Panc1 (cell line): ENCODE measurements around the gene CALML4. TPM values are rescaled to one million over a fixed set of nuclear protein-coding genes. Genes with fewer than 3 reads are reported as not detected.

Source experiments
- ATAC-seq: fragments of 200-7000 bp; cut with Tn5 transposase; 2 replicates; pipeline ENCODE4 v1.9.1; 2020; ENCODE audit warnings: mild to moderate bottlenecking, moderate library complexity
- BruUV-seq: library from RNA; stranded (reverse); fragments of 400-500 nt; replicated peaks from 2 replicates; lab custom pipeline; 2021; lab: Mats Ljungman, UMichigan
- CTCF ChIA-PET: fragments of 300-600 bp; sonication (Branson Sonifier 250); formaldehyde crosslinking; loops from one replicate; lab custom pipeline; 2022; ENCODE audit warnings: antibody characterized with exemption; lab: Charles Lee
- POLR2A ChIA-PET: fragments of 300-600 bp; sonication (Branson Sonifier 250); formaldehyde crosslinking; loops from one replicate; lab custom pipeline; 2022; ENCODE audit warnings: antibody characterized with exemption; lab: Charles Lee
- DNase-seq: peaks from one replicate; pipeline ENCODE4 v3.0.0-alpha.2; 2010; ENCODE audit warnings: low read depth, low spot score
- H3K27ac ChIP-seq: 2 replicates; pipeline ENCODE4 v1.5.1; 2011; ENCODE audit warnings: mild to moderate bottlenecking, low read length, inconsistent platforms
- H3K27me3 ChIP-seq: fragments of 200-500 bp; sonication (Bioruptor generic); 2 replicates; pipeline ENCODE4 v1.6.0; 2014; ENCODE audit warnings: low read length, inconsistent platforms; ENCODE audit not compliant: control insufficient read depth, insufficient read depth
- H3K36me3 ChIP-seq: fragments of 200-500 bp; sonication (Bioruptor generic); 2 replicates; pipeline ENCODE4 v1.5.1; 2014; ENCODE audit warnings: inconsistent platforms, mild to moderate bottlenecking, low read length, moderate library complexity; ENCODE audit not compliant: control insufficient read depth, insufficient read depth
- H3K4me1 ChIP-seq: 2 replicates; pipeline ENCODE4 v1.5.1; 2011; ENCODE audit warnings: inconsistent platforms, mild to moderate bottlenecking, low read length, moderate library complexity; ENCODE audit not compliant: control insufficient read depth, insufficient read depth
- H3K4me3 ChIP-seq, 2 experiments: 2 replicates each; pipeline ENCODE4 v1.5.1; 2011 to 2012; ENCODE audit warnings: low read depth in 2 of 2, low read length in 2 of 2, mild to moderate bottlenecking in 2 of 2, inconsistent platforms in 1 of 2, moderate library complexity in 1 of 2
- H3K9me3 ChIP-seq: fragments of 200-500 bp; sonication (Bioruptor generic); 2 replicates; pipeline ENCODE4 v1.5.1; 2014; ENCODE audit warnings: low read depth, mild to moderate bottlenecking, inconsistent platforms, low read length, moderate library complexity; ENCODE audit not compliant: control insufficient read depth, insufficient read depth
- POLR2AphosphoS5 ChIP-seq: IDR thresholded peaks from 2 replicates; pipeline ENCODE4 v1.6.1; 2012; ENCODE audit warnings: mild to moderate bottlenecking, low read depth, low read length, moderate library complexity
- SIN3A ChIP-seq: IDR thresholded peaks from 2 replicates; pipeline ENCODE4 v1.6.1; 2012; ENCODE audit warnings: low read depth, mild to moderate bottlenecking, low read length, moderate library complexity, borderline replicate concordance; ENCODE audit not compliant: insufficient read depth
- TCF7L2 ChIP-seq: IDR thresholded peaks from 2 replicates; pipeline ENCODE4 v1.6.1; 2011; ENCODE audit warnings: mild to moderate bottlenecking, low read depth, low read length, inconsistent platforms
- in situ Hi-C: cut with HindIII; loops from 2 replicates; pipeline ENCODE4 v1.10.0; 2016; ENCODE audit warnings: low sequenced_read_pairs, low pct_unique_long_range_greater_than_20kb
- intact Hi-C: fragments of 100-400 bp; cut with micrococcal nuclease; formaldehyde crosslinking; loops from one replicate; pipeline ENCODE4 v1.10.0; 2022; ENCODE audit not compliant: unreplicated experiment
- total RNA-seq: library from RNA; stranded (reverse); gene quantifications from one replicate; pipeline ENCODE4 v1.2.1, GENCODE V29; 2021; ENCODE audit not compliant: unreplicated experiment
- TF ChIP-seq, protein P1 (sequence below): fragments of 450-650 bp; IDR thresholded peaks from 2 replicates; pipeline ENCODE4 v1.5.1; 2017; ENCODE audit warnings: mild to moderate bottlenecking
- TF ChIP-seq, protein P2 (sequence below), 2 experiments: IDR thresholded peaks; 2 replicates each; pipeline ENCODE4 v1.6.1; 2011 to 2012; ENCODE audit warnings: low read depth in 2 of 2, control low read depth in 1 of 2, low read length in 1 of 2, mild to moderate bottlenecking in 1 of 2, moderate library complexity in 1 of 2; ENCODE audit not compliant: insufficient read depth in 1 of 2

The CALML4 gene
- total RNA-seq, 1 experiment from 2014 or later, result 5.4 TPM

GRCh38 chr15:68152342-68152741, 52.8 kb downstream of the CALML4 start:
- peaks cover 7% of the 10 kb centered on the region for H3K4me1 ChIP-seq
- no TSS peak for BruUV-seq
- no peaks in the 10 kb centered on the region for H3K9me3 ChIP-seq
- no peak overlapping the region for H3K27ac ChIP-seq
- intact Hi-C loops (loop anchor here (10.0 kb wide), 1 partner anchor 98 kb away; the partner anchor contains the start of gene PIAS1), in situ Hi-C loops (no loop called here)
- no peaks in the 10 kb centered on the region for H3K27me3 ChIP-seq
- peaks cover 8% of the 10 kb centered on the region for H3K36me3 ChIP-seq
- ChIA-PET CTCF (interaction anchor here (0.7 kb wide), 1 partner anchor 225 kb away, joined by 4 read pairs; no protein-coding TSS in a partner anchor), POLR2A (interaction anchor here (1.2 kb wide), 1 partner anchor 12 kb away, joined by 3 read pairs; no protein-coding TSS in a partner anchor)
- no peak overlapping the region for H3K4me3 ChIP-seq
- ATAC-seq (no peak), DNase-seq (no peak)
- TF ChIP-seq TCF7L2, result no peak

- in situ Hi-C loops, result no loop called here
- DNase-seq, result no peak
- BruUV-seq, result no TSS peak
Observed at GRCh38 chr15:68151277-68151676, 53.9 kb downstream of the CALML4 start.

More at GRCh38 chr15:68151277-68151676, 53.9 kb downstream of the CALML4 start:
- H3K36me3 ChIP-seq, result peaks cover 15% of the 10 kb centered on the region
- CTCF ChIA-PET, result no interaction called here
- POLR2A ChIA-PET, result interaction anchor here (0.6 kb wide), 2 partner anchors 92 to 96 kb away, joined by 4 to 5 read pairs; no protein-coding TSS in a partner anchor
- no peak for ATAC-seq
- no peaks in the 10 kb centered on the region for H3K9me3 ChIP-seq
- no peaks in the 10 kb centered on the region for H3K27me3 ChIP-seq
- intact Hi-C loops, result loop anchor here (10.0 kb wide), 1 partner anchor 96 kb away; the partner anchor contains the start of gene PIAS1
- TF ChIP-seq POLR2AphosphoS5 (no peak), SIN3A (no peak), TCF7L2 (no peak)
- TF ChIP-seq, protein P1, sequence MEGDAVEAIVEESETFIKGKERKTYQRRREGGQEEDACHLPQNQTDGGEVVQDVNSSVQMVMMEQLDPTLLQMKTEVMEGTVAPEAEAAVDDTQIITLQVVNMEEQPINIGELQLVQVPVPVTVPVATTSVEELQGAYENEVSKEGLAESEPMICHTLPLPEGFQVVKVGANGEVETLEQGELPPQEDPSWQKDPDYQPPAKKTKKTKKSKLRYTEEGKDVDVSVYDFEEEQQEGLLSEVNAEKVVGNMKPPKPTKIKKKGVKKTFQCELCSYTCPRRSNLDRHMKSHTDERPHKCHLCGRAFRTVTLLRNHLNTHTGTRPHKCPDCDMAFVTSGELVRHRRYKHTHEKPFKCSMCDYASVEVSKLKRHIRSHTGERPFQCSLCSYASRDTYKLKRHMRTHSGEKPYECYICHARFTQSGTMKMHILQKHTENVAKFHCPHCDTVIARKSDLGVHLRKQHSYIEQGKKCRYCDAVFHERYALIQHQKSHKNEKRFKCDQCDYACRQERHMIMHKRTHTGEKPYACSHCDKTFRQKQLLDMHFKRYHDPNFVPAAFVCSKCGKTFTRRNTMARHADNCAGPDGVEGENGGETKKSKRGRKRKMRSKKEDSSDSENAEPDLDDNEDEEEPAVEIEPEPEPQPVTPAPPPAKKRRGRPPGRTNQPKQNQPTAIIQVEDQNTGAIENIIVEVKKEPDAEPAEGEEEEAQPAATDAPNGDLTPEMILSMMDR, result no peak
- TF ChIP-seq, protein P2, sequence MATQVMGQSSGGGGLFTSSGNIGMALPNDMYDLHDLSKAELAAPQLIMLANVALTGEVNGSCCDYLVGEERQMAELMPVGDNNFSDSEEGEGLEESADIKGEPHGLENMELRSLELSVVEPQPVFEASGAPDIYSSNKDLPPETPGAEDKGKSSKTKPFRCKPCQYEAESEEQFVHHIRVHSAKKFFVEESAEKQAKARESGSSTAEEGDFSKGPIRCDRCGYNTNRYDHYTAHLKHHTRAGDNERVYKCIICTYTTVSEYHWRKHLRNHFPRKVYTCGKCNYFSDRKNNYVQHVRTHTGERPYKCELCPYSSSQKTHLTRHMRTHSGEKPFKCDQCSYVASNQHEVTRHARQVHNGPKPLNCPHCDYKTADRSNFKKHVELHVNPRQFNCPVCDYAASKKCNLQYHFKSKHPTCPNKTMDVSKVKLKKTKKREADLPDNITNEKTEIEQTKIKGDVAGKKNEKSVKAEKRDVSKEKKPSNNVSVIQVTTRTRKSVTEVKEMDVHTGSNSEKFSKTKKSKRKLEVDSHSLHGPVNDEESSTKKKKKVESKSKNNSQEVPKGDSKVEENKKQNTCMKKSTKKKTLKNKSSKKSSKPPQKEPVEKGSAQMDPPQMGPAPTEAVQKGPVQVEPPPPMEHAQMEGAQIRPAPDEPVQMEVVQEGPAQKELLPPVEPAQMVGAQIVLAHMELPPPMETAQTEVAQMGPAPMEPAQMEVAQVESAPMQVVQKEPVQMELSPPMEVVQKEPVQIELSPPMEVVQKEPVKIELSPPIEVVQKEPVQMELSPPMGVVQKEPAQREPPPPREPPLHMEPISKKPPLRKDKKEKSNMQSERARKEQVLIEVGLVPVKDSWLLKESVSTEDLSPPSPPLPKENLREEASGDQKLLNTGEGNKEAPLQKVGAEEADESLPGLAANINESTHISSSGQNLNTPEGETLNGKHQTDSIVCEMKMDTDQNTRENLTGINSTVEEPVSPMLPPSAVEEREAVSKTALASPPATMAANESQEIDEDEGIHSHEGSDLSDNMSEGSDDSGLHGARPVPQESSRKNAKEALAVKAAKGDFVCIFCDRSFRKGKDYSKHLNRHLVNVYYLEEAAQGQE (IDR thresholded peaks at IDR 0.05; ENCODE audit: insufficient read depth in 1 of 2, low read depth in 2 of 2, low read length in 1 of 2), result no peak
- H3K4me1 ChIP-seq, result peaks cover 7% of the 10 kb centered on the region
- H3K4me3 ChIP-seq, result no peak overlapping the region
- no peak overlapping the region for H3K27ac ChIP-seq
